Fibroblast of mammary gland (primary cell): ENCODE results near the gene TMEM234.
"Not testable (repeated sequence)": the region's sequence is repeated elsewhere in the genome, so short reads cannot be mapped to it uniquely, and the experiment has no call there.

ENCODE experiments used
- DNase-seq: peaks from one replicate; pipeline ENCODE4 v3.0.0-alpha.2; 2010; ENCODE audit warnings: low read depth
- H3K4me3 ChIP-seq: 2 replicates; pipeline ENCODE4 v1.5.1; 2011; ENCODE audit warnings: low read depth, mild to moderate bottlenecking, low read length, moderate library complexity; ENCODE audit not compliant: control insufficient read depth
- CTCF ChIP-seq: conservative IDR thresholded peaks from 2 replicates; pipeline ENCODE4 v1.5.1; 2011; ENCODE audit warnings: low read depth, low read length, inconsistent platforms; ENCODE audit not compliant: control insufficient read depth, insufficient read depth

Gene TMEM234

DNA sequence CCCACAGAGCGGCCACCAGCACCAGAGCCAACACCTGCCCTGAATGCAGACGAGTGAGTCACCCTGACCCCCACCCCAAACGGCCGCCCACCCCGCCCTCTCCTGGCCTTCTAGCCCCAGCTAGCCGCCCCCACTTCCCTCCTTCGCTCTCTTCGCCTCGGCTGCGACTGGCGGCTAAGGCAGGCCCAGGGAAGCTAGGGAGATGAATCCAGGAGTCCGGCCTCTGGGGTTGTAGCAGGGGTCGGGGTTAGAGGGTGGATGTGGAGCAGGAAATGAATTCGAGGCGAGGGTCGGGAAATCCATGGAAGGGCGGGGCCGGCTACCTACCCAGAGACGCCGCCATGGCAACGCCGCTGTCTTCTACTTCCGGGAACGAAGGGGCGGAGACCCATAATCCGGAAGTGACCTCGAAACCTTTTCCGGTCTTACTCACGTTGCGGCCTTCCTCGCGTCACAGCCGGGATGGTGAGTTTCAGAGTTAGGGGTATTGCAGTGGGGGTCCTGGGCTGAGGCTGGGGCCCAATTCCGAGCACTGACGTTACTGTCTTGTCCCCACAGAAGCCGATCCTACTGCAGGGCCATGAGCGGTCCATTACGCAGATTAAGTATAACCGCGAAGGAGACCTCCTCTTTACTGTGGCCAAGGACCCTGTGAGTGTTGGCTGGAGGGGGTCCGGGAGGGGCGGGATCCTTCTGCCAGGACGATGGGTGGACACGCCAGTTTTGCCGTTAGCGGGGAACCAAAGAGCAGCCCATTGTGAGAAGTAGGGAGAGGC lies at the start of gene TMEM234, which contains the start of gene EIF3I:
TSS of gene TMEM234 (minus strand) at position 374 of the 776 bp plus-strand sequence. CDS start at position 343, 31 bp downstream.
TSS of gene EIF3I (plus strand) at position 428 of the 776 bp plus-strand sequence. CDS start at position 463, 35 bp downstream.
- TF ChIP-seq CTCF, result no peak
- peak within 1 kb of the TSS; percentile 98 for H3K4me3 ChIP-seq
- peak; percentile 88 for DNase-seq

DNA sequence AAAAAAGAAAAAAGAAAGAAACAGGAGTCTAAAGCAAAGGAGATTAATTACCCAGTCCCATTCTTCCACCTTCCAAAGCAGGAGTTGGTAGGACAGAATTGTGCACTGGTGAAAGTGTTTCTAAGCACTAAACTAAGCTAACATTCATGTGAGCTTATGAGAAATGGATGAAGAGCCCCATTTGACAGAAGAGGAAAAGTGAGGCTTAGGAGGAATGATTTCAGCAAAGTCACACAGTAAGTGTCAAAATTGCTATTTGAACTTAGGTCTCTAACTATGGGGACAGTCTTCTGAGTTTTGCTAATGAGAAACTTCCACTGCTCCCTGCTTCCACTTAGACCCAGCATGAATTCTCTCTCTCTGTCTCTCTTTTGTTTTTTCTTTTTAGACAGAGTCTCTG lies 47.6 kb upstream of the TMEM234 start:
- DNase-seq, result no peak
- no peak for TF ChIP-seq CTCF
- H3K4me3 ChIP-seq, result no peak overlapping the region

DNA sequence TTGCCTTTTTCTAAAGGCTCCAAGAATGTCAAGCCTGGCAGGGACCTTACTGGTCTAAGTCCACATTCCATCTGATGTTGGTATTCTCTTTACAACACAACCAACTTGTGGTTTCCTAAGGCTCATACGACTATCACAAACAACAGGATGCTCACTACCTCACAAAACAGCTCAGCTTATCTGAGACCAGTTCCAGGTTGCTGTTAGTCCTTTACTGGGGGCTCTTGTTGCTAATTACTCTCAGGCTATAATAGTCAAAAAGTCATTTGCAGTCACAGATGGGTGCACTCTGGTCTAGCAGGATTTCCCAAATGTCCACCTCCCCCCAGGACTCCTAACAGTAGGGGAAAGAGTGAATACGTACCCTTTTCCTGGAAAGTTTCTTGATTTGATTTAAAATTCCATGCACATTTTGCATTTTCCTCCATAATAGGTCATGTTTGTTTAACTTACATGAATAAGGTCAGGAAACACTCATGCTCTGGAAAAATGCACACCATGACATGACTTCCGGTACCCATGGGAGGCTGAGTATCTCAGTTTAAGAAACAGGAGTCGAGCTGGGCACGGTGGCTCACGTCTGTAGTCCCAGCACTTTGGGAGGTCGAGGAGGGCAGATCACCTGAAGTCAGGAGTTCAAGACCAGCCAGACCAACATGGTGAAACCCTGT lies 44.9 kb upstream of the TMEM234 start:
- H3K4me3 ChIP-seq, result no peak overlapping the region
- DNase-seq, result peak; percentile 15
- no peak for TF ChIP-seq CTCF

- no peak for TF ChIP-seq CTCF
- no peak for DNase-seq
- no peak overlapping the region for H3K4me3 ChIP-seq
These were observed 43.7 kb upstream of the TMEM234 start for GRCh38 chr1:32265846-32266245.

DNA sequence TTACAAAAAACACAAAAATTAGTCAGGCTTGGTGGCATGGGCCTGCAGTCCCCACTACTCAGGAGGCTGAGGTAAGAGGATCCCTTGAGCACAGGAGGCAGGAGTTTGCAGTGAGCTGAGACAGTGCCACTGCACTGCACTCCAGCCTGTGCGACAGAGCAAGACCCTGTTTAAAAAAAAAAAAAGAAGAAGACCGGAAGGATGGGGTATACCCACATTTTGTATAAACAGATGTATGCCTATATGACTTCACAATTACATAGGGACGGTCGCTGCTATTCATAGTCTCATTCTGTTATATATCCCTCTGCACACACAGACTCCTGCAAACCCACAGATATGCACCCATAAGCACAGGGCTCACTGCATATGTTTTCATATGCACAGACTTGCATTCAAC lies 41.6 kb upstream of the TMEM234 start:
- no peak for TF ChIP-seq CTCF
- H3K4me3 ChIP-seq, result no peak overlapping the region
- no peak for DNase-seq

DNA sequence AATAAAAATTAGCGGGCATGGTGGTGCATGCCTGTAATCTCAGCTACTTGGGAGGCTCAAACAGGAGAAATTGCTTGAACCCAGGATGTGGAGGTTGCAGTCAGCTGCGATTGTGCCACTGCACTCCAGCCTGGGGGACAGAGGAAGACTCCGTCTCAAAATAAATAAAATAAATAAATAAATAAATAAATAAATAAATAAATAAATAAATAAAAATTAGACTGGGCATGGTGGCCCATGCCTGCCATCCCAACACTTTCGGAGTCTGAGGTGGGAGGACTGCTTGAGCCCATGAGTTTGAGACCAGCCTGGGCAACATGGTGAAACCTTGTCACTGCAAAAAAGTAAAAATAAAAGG lies 41.1 kb upstream of the TMEM234 start:
- H3K4me3 ChIP-seq, DNase-seq: not testable (repeated sequence)

DNA sequence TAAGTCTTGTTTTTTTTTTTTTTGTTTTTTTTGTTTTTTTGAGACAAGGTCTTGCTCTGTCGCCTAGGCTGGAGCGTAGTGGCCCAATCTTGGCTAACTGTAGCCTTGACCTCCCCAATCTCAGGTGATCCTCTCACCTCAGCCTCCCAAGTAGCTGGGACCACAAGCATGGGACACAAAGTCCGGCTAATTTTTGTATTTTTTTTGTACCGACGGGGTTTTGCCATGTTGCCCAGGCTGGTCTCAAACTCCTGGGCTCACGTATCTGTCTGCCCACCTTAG lies 35.0 kb upstream of the TMEM234 start:
- TF ChIP-seq CTCF, result no peak
- no peak for DNase-seq
- no peak overlapping the region for H3K4me3 ChIP-seq
